Activated CD4-positive, alpha-beta T cell treated with anti-CD3 and anti-CD28 coated beads for 4 hours (primary cell): ENCODE data around the gene FJX1.
A peak's percentile ranks its signal among the peaks of the same experiment; 100 is the strongest.

Experiments used
- DNase-seq, 2 donors: peaks; one replicate each; pipeline ENCODE4 v3.0.0-alpha.2; 2020

FJX1 gene

GRCh38 chr11:35609656-35610055 is 8.6 kb upstream of the FJX1 start:
- no peak for DNase-seq

GRCh38 chr11:35610631-35611030 is 7.6 kb upstream of the FJX1 start:
- no peak for DNase-seq

GRCh38 chr11:35611741-35612140 is 6.5 kb upstream of the FJX1 start:
- no peak for DNase-seq

GRCh38 chr11:35614939-35615569 is 3.2 kb upstream of the FJX1 start:
- DNase-seq = no peak

- DNase-seq = peak; percentile 14 to 15
Observed at GRCh38 chr11:35615921-35616900, 2.0 kb upstream of the FJX1 start.

- DNase-seq = no peak
Observed at GRCh38 chr11:35617316-35617686, 959 bp upstream of the FJX1 start.

GRCh38 chr11:35618497-35619115 is 346 bp downstream of the FJX1 start:
- peak; percentile 11 to 19 for DNase-seq

- no peak for DNase-seq
Observed at GRCh38 chr11:35619116-35619854, 1.0 kb downstream of the FJX1 start.

- DNase-seq = no peak
Observed at GRCh38 chr11:35619855-35620640, 1.8 kb downstream of the FJX1 start.

- no peak for DNase-seq
Observed at GRCh38 chr11:35620795-35621194, 2.5 kb downstream of the FJX1 start.

GRCh38 chr11:35621620-35622019 is 3.4 kb downstream of the FJX1 start:
- no peak for DNase-seq

GRCh38 chr11:35622070-35622469 is 3.8 kb downstream of the FJX1 start:
- no peak for DNase-seq

- no peak for DNase-seq
Observed at GRCh38 chr11:35623621-35624168, 5.4 kb downstream of the FJX1 start.

GRCh38 chr11:35624316-35624715 is 6.1 kb downstream of the FJX1 start:
- DNase-seq = no peak

GRCh38 chr11:35624781-35625180 is 6.5 kb downstream of the FJX1 start:
- DNase-seq = no peak

- no peak for DNase-seq
Observed at GRCh38 chr11:35626501-35626900, 8.2 kb downstream of the FJX1 start.

- DNase-seq = no peak
Observed at GRCh38 chr11:35629511-35629910, 11.3 kb downstream of the FJX1 start.

- DNase-seq = no peak
Observed at GRCh38 chr11:35629914-35630313, 11.7 kb downstream of the FJX1 start.

- DNase-seq = no peak
Observed at GRCh38 chr11:35631891-35632290, 13.6 kb downstream of the FJX1 start.

- no peak for DNase-seq
Observed at GRCh38 chr11:35632301-35632700, 14.0 kb downstream of the FJX1 start.

- DNase-seq = no peak
Observed at GRCh38 chr11:35633827-35634423, 15.7 kb downstream of the FJX1 start.

- no peak for DNase-seq
Observed at GRCh38 chr11:35635933-35636332, 17.7 kb downstream of the FJX1 start.
